ENCODE data around the gene NAPA.

Gene NAPA

DNA sequence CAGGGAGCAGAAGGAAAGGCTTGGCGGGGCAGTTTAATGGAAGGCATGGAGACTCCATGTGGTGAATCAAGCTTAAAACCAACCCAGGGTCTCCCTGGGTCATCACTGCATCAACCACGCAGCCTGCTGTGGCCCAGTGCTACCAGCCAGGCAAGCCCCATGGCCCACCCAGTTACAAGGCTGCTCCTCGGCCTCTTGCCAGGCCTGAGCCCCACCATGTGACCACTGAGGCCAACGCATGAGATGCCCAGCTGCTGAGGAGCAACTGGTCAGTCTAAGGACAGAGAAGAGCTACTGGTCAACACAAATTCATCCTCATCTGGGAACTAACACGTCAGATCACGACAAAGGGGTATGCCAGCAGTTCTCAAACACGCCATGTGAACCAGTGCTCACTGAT is 15.5 kb downstream of the NAPA start:
- no peak for DNase-seq

- no peak for DNase-seq
Measured at GRCh38 chr19:47498561-47498960, 16.3 kb downstream of the NAPA start.

DNA sequence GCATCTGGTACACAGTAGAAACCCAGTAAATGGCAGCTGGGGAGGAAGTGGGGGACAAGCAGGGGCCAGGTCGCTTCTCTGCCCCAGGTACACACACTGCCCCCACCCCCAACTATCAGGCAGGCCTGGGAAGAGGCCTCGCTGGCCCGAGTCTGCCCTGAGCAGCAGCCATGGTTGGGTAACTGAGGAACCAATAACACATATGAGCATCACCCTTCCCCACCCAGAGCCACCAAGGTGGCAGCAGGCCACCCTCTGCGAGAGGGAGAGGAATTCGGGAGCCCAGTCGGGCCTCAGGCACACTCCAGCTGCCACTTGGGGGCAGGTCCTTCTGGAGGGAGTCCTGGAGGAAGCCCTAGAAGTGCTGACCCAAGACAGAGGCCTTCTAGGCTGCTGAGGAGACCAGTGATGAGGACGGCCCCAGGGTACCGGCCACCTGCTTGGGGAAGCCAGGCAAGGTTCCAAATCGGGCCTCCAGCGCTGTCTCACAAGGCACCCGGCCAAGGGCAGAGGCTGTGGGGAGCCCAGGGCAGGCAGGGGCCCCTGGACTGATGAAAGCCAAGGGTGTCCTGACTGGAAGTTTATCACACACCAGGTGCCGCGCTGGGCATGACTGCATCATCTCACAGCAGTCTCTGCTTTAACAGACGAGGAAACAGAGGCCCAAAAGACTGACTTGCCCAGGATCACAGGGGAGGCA is 16.9 kb downstream of the NAPA start:
- DNase-seq, result no peak

GRCh38 chr19:47497050-47497766 is 17.7 kb downstream of the NAPA start:
- peak; percentile 92 for DNase-seq

DNA sequence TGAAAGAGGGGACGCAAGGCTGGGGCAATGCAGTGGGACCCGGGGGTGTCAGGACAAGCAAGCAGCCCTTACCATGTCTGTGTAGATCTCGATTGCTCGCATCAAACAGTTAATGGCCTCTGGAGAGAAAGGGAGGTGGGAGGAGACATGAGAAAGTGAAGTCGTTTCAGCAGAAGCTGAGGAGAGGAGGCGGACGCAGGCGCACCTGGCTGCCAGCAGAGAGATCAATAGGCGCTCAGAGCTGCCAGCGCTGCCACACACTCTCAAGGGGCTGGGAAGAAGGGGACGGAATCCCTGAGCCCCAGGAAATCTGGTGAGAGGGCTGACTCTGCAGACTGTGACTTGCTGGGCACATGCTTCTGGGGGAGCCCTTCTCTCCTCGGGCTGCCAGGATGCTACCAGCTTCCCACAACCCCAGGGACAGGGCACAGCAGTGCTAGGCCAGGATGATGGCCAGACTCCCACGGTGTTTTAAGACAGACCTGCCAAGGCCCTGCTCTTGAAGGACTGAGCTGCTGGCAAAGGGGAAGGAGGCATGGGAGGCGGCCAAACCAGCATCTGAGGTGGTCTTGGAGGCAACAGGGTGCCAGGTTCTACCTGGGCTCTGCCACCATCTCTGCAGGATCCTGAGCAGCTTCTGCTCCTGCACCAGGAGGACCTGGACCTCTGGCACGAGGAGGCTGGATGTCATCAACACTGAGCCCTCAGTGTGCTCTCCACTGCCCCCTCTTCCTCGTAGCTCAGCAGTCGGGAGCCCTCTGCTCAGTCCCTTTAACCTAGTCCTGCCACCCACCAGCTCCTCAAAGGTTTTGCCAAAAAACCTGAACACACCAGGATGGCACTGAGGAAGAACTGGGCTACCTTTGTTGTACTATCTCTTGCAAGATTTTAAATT is 19.1 kb downstream of the NAPA start:
- DNase-seq, result no peak

DNA sequence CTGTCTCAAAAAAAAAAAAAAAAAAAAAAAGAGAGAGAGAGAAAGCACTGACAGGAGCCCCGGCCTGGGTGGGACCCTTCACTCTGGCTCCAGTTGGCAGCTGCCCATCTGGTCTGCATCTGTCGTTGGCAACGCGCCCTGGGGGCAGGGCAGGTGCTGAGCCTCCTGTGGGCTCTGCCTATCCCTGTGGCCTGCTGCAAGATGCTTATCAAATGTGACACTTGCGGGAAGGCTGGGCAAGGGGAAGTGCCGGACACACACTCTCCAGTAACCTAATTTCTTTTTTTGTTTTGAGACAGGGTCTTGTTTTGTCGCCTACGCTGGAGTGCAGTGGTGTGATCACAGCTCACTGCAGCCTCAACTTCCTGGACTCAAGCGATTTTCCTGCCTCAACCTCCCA is 20.1 kb downstream of the NAPA start:
- DNase-seq, result peak; percentile 88

DNA sequence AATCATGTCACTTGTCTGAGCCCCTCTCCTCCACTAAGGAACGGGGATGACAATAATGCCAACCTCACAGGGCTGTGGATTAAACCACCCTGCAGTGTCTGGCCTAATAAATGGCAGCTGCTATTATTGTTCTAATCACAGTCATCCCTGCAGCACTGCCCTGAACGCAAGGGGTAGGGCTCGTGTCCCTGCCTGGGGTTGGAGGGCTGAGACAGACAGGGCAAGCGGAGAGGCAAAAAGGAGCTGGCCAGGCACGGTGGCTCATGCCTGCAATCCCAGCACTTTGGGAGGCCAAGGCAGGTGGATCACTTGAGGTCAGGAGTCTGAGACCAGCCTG is 20.7 kb downstream of the NAPA start:
- no peak for DNase-seq

- DNase-seq, result no peak
Measured at GRCh38 chr19:47493378-47494210, 21.3 kb downstream of the NAPA start.

DNA sequence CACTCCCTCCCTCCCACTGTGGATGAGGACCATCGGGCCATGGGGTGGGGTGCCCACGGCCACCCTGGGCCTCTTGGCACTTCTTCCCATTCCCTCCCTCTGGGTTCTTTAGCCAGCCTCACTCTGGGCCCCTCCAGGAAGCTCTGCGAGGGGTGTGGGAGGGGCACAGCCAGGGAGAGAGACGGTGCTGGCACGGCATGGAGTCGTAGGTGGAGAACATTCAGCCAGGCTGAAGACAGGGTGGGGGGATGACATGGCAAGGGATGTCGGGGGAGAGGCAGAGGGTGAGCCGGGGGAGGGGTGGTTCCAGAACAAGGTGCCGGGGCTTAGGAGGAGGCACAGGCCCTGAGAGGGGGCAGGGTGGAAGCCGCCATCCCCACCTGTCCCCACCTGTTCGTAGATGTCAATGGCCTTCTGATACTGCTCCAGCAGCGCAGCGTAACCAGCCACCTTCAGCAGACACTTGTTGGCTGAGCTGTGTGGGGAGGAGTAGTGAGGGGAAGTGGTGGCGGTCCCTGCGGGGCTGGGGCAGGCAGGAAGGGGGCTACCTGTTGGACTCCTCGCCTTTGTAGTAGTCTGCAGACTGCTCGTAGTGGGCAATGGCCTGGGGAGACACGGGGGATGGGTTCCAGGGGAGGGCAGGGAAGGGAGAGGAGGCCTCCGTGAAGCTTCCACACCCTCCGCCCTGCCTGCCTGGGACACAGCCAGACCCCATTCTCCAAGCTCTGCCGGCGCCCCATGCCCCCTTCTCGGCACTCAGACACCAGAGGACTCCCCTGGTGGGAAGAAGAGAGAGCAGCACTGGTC is 22.1 kb downstream of the NAPA start:
- DNase-seq, result no peak

DNA sequence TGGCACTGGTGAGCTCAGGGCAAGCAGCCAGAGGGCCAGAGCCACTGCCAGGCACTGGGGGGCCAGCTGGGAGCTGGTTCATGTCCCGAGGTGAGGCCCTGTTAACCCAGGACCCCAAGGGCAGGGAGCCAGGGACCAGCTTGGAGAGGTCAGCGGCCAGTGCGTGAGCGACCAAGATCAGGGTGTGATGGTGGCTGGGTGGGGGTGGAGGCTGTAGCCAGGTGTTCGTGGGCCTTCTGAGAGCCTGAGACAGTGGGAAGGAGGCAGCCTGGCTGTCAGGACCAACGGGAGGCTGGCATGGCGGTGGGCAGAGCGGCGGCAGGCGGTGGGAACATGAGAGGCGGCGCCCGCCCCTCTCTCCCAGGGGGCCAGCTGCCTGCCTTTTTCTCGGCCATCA is 22.7 kb downstream of the NAPA start:
- DNase-seq, result no peak

DNA sequence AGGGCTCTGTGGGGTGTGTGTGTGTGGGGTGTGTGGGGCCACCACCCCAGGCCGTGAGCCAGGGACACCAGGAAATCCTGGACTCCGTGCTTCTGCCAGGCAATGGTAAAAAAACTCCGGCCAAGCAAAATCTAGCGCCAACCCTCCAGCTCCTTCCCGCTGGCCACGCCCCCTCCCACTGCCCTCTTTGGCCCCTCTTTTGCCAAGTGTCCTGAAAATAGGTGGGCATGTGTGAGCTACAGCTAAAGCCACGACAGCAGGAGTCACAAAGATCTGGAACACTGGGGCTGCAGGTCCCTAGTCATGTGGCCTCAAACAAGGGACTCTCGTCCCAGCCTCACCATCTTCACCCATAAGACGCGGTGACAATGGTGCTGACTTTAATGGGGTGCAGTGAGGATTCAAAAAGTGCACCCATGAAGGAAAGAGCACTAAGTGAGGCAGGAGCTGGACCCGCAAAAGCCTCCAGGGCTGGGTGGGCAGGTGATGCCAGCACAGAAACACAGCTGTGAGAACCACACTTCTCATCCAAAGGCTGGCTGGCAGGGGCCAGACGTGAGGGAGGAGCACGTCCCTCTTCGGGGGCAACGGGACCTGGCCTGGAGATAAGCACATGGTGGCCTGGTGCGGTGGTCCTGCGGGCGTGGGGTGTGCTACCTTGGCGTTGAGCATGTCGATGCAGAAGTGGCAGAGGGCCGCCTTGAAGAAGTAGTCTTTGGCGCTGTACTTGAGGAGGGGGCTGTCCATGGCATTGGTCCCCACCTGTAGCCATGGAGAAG is 23.3 kb downstream of the NAPA start:
- DNase-seq, result no peak

GRCh38 chr19:47490847-47491246 is 24.0 kb downstream of the NAPA start:
- DNase-seq, result no peak

GRCh38 chr19:47490031-47490430 is 24.8 kb downstream of the NAPA start:
- DNase-seq, result no peak

- no peak for DNase-seq
Measured at GRCh38 chr19:47489072-47489914, 25.6 kb downstream of the NAPA start.

- peak; percentile 43 for DNase-seq
Measured at GRCh38 chr19:47487551-47488515, 27.0 kb downstream of the NAPA start.

GRCh38 chr19:47486900-47487299 is 28.0 kb downstream of the NAPA start:
- peak; percentile 79 for DNase-seq

DNA sequence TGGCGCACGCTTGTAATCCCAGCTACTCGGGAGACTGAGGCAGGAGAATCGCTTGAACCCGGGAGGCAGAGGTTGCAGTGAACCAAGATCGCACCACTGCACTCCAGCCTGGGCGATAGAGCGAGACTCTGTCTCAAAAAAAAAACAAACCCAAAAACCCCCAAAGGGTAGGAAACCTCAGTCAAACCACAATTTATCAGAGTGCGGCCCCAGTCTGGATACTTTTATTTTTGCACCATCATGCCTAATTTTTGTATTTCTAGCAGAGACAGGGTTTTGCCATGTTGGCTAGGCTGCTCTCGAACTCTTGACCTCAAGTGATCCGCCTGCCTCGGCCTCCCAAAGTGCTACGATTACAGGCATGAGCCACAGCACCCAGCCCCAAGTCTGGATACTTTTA is 28.6 kb downstream of the NAPA start:
- DNase-seq, result peak; percentile 40

DNA sequence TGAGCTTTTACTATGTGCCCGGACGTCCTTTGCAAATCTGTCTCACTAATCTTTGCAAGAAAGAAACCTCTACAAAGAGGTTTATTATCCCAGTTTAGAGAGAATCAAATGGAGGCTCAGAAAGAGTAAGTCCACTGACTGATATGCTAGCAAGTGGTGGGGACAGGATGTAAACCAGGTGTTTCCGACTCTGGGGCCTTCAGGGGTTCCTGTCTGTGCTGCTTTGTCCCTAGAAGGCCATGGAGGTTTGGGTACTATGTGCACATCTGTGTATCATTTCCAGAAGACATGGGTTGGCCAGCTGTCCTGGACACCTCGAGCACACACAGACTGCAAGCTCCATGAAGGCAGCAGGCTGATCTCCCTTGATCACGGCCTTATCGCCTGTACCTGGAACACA is 29.7 kb downstream of the NAPA start:
- DNase-seq, result no peak
